Measurements from ENCODE around the gene ICAM2. TPM values are rescaled to one million over a fixed set of nuclear protein-coding genes. Genes with fewer than 3 reads are reported as not detected.

Gene ICAM2
- polyA plus RNA-seq (ENCODE audit: insufficient read length in 12 of 12), result 10 to 100 TPM in 11 of 12 donors, not detected in 1; 16.3 to 34.6 (median 24.8) TPM
- long read RNA-seq, donor 1, partial matches to known transcripts, result 0 of 8 reads
- long read RNA-seq, donor 1, other reads (novel, unspliced or antisense), result 0 of 8 reads
- long read RNA-seq, donor 2, transcript ICAM2-208 (5 exons, 1,103 nt), result minor isoform, 6 of 14 reads
- long read RNA-seq, donor 2, transcript ICAM2-203 (4 exons, 1,221 nt), result major isoform, 7 of 14 reads
- long read RNA-seq, donor 2, partial matches to known transcripts, result 0 of 14 reads
- long read RNA-seq, donor 2, other reads (novel, unspliced or antisense), result 0 of 14 reads
- long read RNA-seq, donor 3, partial matches to known transcripts, result 0 of 7 reads
- long read RNA-seq, donor 3, other reads (novel, unspliced or antisense), result 0 of 7 reads
- long read RNA-seq, donor 4, transcript ICAM2-203 (4 exons, 1,221 nt), result major isoform, 9 of 11 reads
- long read RNA-seq, donor 4, partial matches to known transcripts, result 0 of 11 reads
- long read RNA-seq, donor 4, other reads (novel, unspliced or antisense), result 0 of 11 reads
- long read RNA-seq, donor 5, transcript ICAM2-208 (5 exons, 1,103 nt), result major isoform, 10 of 17 reads
- long read RNA-seq, donor 5, transcript ICAM2-203 (4 exons, 1,221 nt), result minor isoform, 7 of 17 reads
- long read RNA-seq, donor 5, partial matches to known transcripts, result 0 of 17 reads
- long read RNA-seq, donor 5, other reads (novel, unspliced or antisense), result 0 of 17 reads
- long read RNA-seq, donor 6, partial matches to known transcripts, result 0 of 6 reads
- long read RNA-seq, donor 6, other reads (novel, unspliced or antisense), result 0 of 6 reads
- long read RNA-seq, donor 7, partial matches to known transcripts, result 0 of 5 reads
- long read RNA-seq, donor 7, other reads (novel, unspliced or antisense), result 0 of 5 reads
- long read RNA-seq, donor 8, transcript ICAM2-203 (4 exons, 1,221 nt), result major isoform, 16 of 22 reads
- long read RNA-seq, donor 8, partial matches to known transcripts, result 0 of 22 reads
- long read RNA-seq, donor 8, other reads (novel, unspliced or antisense), result 0 of 22 reads
- long read RNA-seq, donor 9, transcript ICAM2-203 (4 exons, 1,221 nt), result minor isoform, 7 of 16 reads
- long read RNA-seq, donor 9, transcript ICAM2-208 (5 exons, 1,103 nt), result major isoform, 8 of 16 reads
- long read RNA-seq, donor 9, partial matches to known transcripts, result 0 of 16 reads
- long read RNA-seq, donor 9, other reads (novel, unspliced or antisense), result 0 of 16 reads
- long read RNA-seq, donor 10, transcript ICAM2-208 (5 exons, 1,103 nt), result minor isoform, 9 of 26 reads
- long read RNA-seq, donor 10, transcript ICAM2-203 (4 exons, 1,221 nt), result major isoform, 14 of 26 reads
- long read RNA-seq, donor 10, partial matches to known transcripts, result 0 of 26 reads
- long read RNA-seq, donor 10, other reads (novel, unspliced or antisense), result 0 of 26 reads
- long read RNA-seq, donor 11, transcript ICAM2-208 (5 exons, 1,103 nt), result minor isoform, 7 of 16 reads
- long read RNA-seq, donor 11, transcript ICAM2-203 (4 exons, 1,221 nt), result major isoform, 8 of 16 reads
- long read RNA-seq, donor 11, partial matches to known transcripts, result 0 of 16 reads
- long read RNA-seq, donor 11, other reads (novel, unspliced or antisense), result 0 of 16 reads

GRCh38 chr17:64020056-64020766 lies at the start of gene ICAM2:
ICAM2 (minus strand) TSS chr17:64020633; CDS start chr17:64006691, 13,942 bp downstream.
- DNase-seq, result no peak

- DNase-seq, result no peak
Observed at GRCh38 chr17:64070213-64070612, 49.8 kb upstream of the ICAM2 start.

GRCh38 chr17:64069143-64069542 lies 48.7 kb upstream of the ICAM2 start:
- no peak for DNase-seq

GRCh38 chr17:64067657-64068056 lies 47.2 kb upstream of the ICAM2 start:
- DNase-seq, result no peak

GRCh38 chr17:64066716-64067115 lies 46.3 kb upstream of the ICAM2 start:
- DNase-seq, result no peak

GRCh38 chr17:64065161-64065560 lies 44.7 kb upstream of the ICAM2 start:
- no peak for DNase-seq

- no peak for DNase-seq
Observed at GRCh38 chr17:64064331-64064730, 43.9 kb upstream of the ICAM2 start.

GRCh38 chr17:64063766-64064224 lies 43.4 kb upstream of the ICAM2 start:
- peak; percentile 12 for DNase-seq

- DNase-seq, result no peak
Observed at GRCh38 chr17:64063088-64063487, 42.7 kb upstream of the ICAM2 start.

- no peak for DNase-seq
Observed at GRCh38 chr17:64061178-64061898, 40.9 kb upstream of the ICAM2 start.

GRCh38 chr17:64060331-64060730 lies 39.9 kb upstream of the ICAM2 start:
- no peak for DNase-seq

GRCh38 chr17:64059756-64060155 lies 39.3 kb upstream of the ICAM2 start:
- DNase-seq, result no peak

GRCh38 chr17:64058621-64059020 lies 38.2 kb upstream of the ICAM2 start:
- DNase-seq, result no peak

GRCh38 chr17:64057701-64058263 lies 37.3 kb upstream of the ICAM2 start:
- no peak for DNase-seq

GRCh38 chr17:64056269-64057005 lies 36.0 kb upstream of the ICAM2 start:
- DNase-seq, result no peak

GRCh38 chr17:64055183-64056142 lies 35.0 kb upstream of the ICAM2 start:
- DNase-seq, result no peak

- no peak for DNase-seq
Observed at GRCh38 chr17:64054304-64054703, 33.9 kb upstream of the ICAM2 start.

All from muscle of arm (tissue), 14 donors.